ENCODE measurements around the gene RSPO3.

Gene RSPO3

DNA sequence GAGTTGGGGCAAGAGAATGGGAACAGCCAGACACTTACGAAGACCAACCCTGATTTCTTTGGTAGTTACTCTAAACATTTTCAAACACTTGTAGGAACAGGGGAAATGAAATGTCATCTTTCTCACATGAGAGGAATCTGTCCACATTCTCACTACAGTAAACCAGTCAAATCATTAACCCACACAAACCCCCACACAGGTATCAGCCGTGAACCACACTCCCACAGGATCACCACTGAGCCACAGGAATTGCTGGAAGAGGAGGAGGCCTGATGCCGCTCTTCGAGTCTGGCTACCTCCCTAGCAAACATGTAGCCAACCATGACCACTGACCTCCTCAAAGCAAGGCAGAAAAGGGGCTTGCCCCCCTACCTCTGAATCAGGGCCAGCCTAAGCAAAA lies 6.9 kb upstream of the RSPO3 start:
- DNase-seq (ENCODE audit: low read depth in 2 of 2) = no peak

DNA sequence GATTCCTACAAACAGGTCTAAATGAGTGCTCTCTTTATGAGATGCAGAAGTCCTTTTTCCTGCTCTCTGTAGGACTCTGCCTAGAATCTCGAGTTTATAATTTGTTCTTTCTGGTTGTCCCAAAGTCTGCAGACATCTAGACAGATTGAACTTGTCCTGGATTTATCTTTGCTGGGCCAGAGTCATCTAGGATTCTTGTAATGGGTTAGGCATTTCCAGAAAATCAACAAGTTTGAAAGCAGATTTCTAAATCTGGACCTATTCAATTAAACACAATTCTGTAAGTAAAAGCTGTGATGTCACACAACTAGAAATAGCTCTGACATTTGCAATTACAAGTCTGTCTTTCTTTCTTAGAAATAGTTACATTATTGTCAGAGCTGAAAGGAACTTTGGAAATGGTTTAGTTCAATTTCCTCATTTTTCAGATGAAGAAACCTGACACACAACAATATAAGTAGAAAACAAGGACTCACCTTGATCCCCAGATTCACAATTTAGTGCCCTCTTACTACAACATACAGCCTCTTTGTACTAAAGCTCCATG lies 4.2 kb upstream of the RSPO3 start:
- no peak for DNase-seq (ENCODE audit: low read depth in 2 of 2)

DNA sequence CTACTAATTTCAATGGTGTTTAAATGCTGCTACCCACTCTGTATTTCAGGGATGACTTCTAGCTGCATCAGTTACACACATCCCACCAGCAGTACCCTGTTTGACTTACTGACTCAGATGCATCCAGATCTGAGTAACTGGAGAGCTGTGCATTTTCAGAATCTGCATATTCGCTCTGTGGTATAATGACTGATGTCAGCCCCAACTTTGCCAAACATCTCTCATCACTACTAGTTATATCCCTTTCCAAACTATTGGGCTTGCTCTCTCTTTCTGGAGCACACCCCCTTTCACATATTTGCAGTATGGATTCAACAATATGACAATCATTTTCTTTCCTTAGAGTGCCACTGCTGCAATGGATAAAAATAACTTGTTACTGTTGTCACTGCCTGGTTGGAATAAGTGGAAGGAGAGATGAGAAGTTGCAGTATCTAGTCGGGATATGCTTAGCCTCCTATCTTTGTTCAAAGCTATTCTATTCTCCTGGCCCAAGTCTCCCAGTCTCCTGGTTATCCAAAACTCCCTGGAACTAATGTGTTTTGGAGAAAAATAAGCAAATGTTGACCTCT lies 3.3 kb upstream of the RSPO3 start:
- DNase-seq (ENCODE audit: low read depth in 2 of 2) = no peak

DNA sequence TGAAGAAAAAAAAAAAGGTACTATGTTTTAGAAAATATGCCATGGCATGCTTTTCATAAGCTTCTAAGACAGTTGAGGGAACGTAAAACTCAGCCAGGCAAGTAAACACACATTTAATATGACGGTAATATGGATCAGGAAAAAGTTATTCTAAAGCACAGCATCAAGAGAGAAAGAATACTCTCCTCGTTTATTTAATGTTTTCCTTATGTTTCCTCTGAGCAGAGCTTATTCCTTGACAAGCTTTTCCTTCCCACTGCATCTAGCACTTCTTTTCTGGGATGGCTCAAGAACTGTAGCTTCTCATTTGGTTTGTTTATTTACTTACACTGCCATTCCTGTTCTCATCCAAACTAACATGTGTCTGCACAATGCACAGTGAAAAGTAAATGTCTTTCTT lies 2.7 kb upstream of the RSPO3 start:
- DNase-seq (ENCODE audit: low read depth in 2 of 2) = no peak

DNA sequence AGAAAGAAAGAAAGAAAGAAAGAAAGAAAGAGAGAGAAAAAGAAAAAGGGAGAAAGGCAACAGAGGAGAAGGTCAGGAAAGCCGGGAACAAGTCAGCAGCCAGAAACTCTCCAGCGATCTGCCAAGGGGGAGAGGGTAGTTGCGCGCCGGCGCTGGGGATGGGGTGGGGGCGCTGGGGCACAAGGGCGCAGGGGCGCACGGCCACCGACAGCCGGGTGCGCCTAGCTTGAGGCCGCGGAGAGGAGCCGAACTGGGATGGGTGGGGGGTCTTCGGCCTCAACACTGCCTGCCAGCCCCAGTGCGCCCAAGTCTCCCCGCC lies 533 bp upstream of the RSPO3 start:
- DNase-seq (ENCODE audit: low read depth in 2 of 2) = no peak

DNA sequence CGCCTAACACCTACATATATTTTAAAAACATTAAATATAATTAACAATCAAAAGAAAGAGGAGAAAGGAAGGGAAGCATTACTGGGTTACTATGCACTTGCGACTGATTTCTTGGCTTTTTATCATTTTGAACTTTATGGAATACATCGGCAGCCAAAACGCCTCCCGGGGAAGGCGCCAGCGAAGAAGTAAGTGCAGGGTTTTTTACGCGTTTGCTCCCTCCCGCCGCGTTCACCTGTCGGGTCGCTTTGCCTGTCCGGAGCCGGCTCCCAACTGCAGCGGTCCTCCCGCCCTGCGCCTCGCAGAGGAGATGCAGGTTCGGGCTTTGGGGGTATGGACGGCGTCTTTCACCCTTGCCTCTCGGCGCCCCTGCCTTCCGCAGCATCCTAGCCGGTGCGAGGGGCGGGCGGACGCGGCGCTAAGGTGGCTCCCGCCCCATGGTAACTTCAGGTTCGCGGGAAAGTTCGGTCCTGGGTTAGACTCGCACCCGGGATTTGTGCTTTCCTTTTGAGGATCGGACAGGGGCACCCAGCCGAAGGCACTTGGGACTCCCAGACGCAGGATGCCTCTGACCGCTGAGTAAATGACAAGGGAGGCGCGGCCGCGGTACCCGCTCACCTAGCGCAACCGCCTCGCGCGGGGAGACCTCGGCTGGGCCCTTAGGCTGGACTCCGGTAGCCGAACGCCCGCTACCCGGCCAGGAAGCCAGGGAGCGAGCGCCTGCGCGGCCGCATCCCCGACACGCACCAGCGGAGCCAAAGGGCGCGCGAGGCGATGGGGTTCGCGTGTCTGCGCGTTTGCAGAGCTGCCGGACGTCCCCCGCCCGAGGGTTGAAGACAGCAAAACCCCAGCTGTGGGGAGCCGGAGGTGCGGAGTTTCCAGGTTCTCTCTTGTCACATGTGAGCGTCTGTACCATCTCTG lies 891 bp downstream of the RSPO3 start:
- no peak for DNase-seq (ENCODE audit: low read depth in 2 of 2)

DNA sequence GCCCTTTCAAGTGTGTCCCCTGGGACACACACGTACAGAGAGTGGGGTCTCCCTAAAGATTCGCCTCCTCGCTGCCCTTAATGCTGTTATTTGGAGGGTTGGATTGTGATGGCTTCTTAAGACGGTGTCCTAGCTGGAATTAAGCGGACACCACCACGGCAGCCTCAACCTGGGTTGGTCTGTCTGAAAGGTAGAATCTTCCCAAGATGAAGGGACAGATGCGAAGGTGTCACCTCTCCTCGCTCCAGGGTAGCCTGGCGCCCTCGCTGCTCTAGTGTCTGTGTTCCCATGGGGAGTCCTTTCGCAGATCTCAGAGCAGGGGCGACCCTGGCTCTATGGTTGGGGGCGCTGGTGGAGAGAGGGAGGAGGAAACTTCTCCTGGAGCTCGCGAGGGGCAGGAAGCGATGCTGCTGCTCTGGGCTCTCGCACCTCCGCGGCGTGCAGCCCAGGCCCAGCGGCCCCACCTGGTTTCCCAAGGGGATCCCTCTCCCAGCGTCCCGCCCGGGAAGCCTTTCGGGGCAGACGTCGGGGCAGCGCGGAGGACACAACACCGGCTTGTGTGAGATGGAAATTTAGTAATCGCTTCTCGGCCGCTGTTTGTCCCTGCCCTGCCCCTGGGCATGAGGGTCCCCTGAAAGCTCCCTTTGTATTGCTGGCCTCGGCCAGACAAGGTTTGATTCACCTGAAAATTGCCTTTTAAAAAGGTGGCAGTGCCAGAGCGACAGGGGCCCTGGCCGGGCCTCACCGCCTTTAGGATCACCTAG lies 1.7 kb downstream of the RSPO3 start:
- DNase-seq (ENCODE audit: low read depth in 2 of 2) = no peak

DNA sequence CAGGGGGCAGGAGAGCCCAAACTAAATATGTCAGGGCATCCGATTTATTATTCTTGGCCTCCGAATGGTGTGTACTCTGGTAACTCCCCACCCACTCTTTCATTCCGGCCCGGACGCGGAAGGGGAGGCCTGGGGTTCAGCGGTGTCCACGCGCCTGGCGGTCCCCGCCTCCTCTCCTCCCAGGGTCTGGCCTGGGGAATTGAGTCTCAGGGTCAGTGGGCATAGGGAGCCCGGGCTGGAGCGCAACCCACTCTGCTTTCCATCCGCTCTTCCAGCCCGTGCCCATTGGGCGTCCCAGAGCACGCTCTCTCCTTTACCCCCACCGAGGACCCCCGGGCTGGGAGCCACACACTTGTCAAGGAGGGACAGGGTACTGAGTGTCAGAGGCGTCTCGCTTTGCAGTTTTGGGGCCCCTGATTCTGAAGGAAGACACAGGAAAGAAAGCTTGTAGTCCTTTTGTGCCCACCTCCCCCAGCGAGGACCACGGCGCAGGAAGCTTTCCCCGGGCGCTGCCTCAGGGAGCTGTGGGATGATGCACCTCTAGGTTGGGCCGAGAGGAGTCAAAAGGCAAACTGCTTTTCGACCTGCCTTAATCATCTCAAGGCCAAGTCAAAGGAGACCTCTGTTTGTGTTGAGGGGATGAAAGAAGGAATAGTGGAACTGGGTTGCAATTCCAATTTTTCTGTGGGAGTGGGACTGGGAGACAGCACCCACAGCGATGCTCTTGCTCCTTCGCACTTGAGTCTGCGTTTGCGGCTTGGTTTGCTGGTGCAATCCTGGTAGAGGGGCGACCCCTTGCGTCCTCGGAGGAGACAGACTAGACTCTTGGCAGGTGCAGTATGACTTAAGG lies 2.5 kb downstream of the RSPO3 start:
- DNase-seq (ENCODE audit: low read depth in 2 of 2) = no peak

DNA sequence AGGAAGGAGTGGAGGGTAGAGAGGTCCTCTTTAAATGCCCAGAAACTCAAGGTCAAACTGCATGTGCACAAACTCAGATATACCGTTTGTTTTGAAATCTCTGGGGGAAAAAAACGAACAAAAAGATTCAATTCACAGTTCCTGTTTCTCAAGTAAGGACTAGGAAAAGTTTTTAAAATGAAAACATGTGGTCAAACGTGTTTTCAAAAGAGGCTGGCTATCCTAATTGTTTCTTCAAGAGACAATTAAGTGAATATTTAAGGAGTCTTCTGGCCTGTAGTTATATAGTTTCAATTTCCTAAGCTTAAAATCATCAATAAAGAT lies 3.1 kb downstream of the RSPO3 start:
- DNase-seq (ENCODE audit: low read depth in 2 of 2) = no peak

DNA sequence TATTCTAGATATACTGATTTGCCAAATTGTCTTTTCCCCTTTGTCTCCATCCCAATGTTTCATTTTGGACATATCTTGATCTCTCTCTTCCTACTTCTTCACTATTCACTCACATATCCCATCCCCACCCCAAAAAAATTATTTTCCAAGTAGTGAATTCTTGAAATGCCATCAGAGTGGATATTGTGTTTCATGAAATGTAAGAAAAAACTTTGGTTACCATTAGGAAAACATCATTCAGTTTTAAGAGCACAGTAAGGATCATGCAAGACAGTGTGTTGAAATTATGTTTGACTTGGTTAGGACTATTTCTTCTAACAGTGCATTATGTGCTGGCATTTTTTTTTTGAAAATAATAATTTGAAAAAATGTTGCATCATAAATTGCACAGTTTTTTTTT lies 5.7 kb downstream of the RSPO3 start:
- DNase-seq (ENCODE audit: low read depth in 2 of 2) = no peak

DNA sequence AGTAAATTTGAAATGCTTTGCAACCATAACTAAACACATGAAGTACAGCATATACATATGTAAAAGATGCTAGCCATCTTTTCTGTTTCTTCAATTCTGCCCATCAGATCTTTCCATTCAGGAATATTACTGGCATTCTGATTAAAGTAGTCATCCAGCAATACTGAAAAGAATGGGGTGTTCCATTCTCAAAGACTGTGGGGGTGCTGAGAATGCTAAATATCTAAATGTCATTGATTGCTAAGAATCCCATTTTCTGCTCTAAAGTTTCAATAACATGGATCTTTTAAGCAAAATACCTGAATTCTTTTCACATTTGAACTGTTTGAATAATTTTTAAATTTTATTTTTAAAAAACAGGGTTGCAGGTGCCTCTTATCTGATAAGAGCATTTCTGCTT lies 6.2 kb downstream of the RSPO3 start:
- DNase-seq (ENCODE audit: low read depth in 2 of 2) = no peak

DNA sequence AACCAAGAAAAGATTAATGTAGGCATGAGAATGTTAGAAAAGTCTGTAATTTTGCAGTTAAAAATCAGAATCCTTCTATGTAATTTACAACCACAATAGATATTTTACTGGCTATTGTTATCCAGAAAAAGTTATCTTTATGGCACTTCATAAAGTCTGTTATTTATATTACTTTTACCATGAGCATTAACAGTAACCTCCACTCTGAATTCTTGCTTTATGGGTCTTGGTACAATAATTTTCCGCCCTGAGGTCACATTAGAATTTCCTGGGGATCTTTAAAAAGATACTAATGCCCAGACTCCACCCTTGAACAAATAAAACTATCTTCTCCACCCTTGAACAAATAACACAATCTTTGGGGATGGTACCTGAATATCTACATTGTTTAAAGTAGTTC lies 9.6 kb downstream of the RSPO3 start:
- no peak for DNase-seq (ENCODE audit: low read depth in 2 of 2)

DNA sequence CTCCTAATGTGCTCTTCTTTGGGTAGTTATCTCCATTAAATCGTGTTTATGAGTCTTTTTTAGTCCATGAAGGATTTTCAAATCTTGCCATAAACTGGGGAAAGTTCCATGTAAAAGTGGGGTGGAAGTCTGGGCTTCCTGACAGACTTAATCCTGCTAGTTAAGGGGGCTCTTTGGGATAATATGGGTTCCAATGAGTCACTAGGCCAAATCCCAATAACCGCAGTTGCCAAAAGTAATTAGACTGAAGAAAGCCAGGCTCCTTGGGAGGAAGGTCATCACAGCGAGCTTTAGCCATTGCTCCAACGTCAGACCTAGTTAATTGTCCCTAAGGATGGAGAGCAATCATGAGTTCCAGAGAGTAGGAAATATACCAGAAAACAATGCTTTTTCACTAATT lies 10.8 kb downstream of the RSPO3 start:
- DNase-seq (ENCODE audit: low read depth in 2 of 2) = no peak

DNA sequence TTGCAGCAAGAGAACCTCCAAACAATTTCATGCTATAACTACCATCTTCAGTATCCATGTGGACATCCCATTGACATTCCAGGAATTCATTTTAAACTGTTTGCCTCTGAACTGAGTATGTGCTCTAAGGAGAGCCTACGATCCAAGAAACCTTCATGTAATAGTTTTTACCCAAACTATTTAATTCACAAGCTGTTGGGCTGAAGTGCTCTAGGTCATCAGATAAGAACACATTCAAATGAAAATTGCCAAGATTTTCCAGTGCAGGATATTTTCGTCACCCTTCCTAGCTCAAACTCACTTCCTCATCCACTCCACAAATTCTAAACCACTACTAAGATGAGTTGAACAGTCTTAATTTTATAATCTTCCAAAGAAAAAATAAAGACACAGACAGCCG lies 12.8 kb downstream of the RSPO3 start:
- DNase-seq (ENCODE audit: low read depth in 2 of 2) = no peak

DNA sequence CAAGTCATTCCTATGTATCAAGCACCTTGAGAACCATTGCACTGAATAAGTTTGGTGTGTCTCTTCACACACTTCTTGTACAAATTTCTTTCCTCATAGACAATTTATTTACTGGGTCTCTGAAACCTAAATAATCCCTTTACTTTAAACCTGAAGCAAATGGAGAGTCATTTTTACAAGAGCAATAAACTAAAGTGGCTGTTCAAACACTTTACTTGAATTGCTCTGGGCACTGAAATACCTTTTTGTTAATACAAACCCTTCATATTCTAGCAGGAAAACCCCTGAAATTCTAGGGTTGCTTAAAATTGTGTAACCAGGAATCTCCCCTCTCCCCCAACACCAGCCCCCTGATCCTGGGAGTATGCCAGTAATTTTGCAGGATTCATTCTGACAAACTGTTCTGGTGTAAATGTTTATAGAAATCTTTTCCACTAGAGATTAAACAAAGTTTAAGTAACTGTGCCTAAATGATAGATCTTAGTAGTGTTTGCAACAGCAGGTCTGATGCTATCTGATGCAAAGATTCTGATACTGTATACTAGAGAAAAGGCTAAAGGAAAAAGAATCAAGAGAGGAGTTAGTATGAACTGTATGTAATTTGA lies 13.4 kb downstream of the RSPO3 start:
- DNase-seq (ENCODE audit: low read depth in 2 of 2) = no peak

DNA sequence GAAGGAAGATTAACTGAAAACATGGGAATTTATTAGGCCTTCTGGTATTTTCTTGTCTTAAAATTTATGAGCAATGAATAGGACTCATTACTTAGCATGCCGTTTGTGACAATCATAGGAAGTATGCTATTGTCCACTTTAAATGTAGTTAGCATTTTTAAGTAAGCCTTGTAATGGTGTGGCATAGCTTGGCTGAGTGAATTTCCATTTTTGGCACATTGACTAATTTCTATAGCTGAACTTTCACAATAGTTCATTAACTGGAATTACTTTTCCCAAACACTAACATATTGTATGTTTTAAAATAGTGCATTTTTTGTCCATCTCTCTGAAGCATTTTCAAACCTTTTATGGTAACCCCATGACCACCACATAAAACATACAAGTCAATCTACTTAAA lies 15.7 kb downstream of the RSPO3 start:
- DNase-seq (ENCODE audit: low read depth in 2 of 2) = no peak

DNA sequence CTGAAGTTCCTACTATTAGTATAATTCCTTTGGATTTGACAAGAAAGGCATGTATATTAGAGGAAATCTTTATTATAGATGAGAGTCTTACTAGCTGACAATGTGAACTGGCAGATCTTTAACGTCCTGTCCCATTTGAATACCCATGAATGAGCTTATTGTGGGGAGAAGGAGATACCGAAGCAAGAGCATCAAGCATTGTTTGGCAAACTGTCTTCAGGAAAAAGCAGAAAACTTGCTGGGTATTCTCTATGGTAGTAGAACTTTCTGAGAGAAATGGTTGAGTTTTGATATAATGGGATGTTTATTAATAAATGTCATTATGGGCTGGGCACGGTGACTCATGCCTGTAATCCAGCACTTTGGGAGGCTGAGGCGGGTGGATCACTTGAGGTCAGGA lies 18.3 kb downstream of the RSPO3 start:
- DNase-seq (ENCODE audit: low read depth in 2 of 2) = no peak

DNA sequence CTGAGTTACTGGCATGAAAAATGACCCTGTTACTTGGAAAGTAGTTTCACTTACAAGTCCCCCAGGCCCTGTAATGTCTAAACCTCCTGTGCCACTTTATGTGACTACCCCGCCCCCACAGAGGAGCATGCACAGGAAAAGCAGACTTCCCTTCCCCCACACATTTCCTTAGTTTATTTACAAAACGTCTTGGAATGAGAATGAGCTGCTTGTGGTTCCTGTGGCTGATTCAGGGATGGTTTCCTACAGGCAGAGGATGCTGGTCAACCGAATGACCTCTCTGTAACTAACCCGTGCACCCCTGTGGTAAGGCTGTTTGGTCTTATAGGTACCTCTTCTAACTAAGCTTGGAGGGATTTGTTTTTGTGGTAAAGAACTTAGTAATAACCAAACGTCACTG lies 28.5 kb downstream of the RSPO3 start:
- no peak for DNase-seq (ENCODE audit: low read depth in 2 of 2)

DNA sequence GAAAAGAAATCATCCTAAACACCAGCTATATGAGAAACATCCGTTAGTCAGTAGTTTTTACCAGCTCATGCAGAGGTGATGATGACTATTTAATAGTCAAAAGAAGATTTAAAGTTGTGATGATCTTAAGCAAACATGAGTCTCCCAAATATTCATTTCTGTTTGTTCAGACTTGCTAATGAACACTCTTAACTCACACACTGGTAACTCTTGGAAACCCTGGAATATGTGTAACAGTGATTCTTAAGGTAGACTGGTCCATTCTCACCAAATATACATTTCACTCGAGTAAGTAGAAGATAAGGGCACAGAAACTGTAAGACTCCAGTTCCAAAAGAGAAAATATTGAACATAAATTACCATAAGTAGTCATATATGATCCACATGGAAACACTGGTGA lies 29.1 kb downstream of the RSPO3 start:
- no peak for DNase-seq (ENCODE audit: low read depth in 2 of 2)

DNA sequence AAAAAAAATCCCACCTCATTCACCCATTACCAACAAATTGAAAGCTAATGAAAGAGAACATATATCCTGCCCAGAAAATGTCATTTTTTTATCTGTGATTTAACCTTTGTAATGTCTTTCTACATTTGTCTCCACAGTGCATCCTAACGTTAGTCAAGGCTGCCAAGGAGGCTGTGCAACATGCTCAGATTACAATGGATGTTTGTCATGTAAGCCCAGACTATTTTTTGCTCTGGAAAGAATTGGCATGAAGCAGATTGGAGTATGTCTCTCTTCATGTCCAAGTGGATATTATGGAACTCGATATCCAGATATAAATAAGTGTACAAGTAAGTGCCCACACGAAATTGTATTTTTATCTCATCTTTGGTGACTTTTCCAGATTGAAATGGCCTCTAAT lies 30.0 kb downstream of the RSPO3 start:
- no peak for DNase-seq (ENCODE audit: low read depth in 2 of 2)

DNA sequence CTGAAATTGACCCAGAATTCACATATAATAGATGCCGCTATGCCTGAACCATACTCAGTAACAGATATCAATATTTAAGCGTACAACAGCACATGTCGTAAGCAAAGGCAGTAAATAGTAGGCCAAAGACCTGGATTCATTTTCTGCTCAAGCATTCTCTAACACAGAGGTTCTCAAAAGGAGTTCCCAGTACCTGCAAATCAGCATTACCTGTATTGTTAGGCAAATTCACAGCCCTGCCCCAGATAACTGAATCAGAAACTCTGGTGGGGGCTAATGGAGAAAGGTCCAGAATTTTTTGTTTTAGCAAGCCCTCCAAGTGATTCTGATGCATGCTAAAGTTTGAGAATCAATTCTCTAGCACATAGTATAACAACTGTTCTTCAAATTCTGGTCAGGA lies 36.0 kb downstream of the RSPO3 start:
- no peak for DNase-seq (ENCODE audit: low read depth in 2 of 2)

DNA sequence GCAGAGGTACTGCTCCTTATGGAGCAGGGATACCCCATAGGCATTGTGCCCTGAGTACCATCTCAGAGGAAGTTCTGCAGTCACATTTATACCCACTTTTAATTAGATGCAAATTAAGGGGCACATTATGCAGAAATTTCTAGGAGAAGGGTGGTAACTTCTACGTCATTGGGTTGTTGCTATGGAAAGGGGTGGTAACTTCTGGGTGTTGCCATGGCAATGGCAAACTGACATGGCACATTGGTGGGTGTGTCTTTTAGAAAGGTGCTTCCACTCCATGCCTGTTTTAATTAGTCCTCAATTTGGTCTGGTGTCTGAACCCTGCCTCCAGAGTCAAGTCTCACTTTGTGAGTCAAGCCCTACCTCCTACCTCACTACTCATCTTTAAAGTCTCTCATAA lies 42.0 kb downstream of the RSPO3 start:
- DNase-seq (ENCODE audit: low read depth in 2 of 2) = no peak

Measured in stimulated activated CD8-positive, alpha-beta memory T cell treated with anti-CD3 and anti-CD28 coated beads, Interleukin-15, amount 100 ng/mL, for 4 hours (primary cell).